Endometrial microvascular endothelial cells (primary cell): Measurements from ENCODE around the gene SPEM3. TPM values are rescaled to one million over a fixed set of nuclear protein-coding genes. Genes with fewer than 3 reads are reported as not detected.

Experiments used
- in situ Hi-C: cut with HindIII; loops from 2 replicates; pipeline ENCODE4 v1.10.0; 2017; ENCODE audit warnings: low sequenced_read_pairs, low pct_unique_long_range_greater_than_20kb; ENCODE audit errors: inconsistent ontology term
- total RNA-seq: library from RNA; depleted of rRNA; stranded (reverse); fragments of >200 nt; gene quantifications from one replicate; pipeline ENCODE4 v1.2.3, GENCODE V29; 2015; ENCODE audit errors: inconsistent ontology term

SPEM3 gene
- total RNA-seq, 1 donor from 2014 or later: not detected

DNA sequence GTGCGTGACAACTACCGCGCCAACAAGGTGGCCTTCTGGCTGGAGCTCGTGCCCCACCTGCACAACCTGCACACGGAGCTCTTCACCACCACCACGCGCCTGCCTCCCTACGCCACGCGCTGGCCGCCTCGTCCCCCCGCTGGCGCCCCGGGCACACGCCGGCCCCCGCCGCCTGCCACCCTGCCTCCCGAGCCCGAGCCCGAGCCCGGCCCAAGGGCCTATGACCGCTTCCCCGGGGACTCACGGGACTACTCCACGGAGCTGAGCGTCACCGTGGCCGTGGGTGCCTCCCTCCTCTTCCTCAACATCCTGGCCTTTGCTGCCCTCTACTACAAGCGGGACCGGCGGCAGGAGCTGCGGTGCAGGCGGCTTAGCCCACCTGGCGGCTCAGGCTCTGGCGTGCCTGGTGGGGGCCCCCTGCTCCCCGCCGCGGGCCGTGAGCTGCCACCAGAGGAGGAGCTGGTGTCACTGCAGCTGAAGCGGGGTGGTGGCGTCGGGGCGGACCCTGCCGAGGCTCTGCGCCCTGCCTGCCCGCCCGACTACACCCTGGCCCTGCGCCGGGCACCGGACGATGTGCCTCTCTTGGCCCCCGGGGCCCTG is 11.5 kb upstream of the SPEM3 start:
- in situ Hi-C loops: no loop called here

DNA sequence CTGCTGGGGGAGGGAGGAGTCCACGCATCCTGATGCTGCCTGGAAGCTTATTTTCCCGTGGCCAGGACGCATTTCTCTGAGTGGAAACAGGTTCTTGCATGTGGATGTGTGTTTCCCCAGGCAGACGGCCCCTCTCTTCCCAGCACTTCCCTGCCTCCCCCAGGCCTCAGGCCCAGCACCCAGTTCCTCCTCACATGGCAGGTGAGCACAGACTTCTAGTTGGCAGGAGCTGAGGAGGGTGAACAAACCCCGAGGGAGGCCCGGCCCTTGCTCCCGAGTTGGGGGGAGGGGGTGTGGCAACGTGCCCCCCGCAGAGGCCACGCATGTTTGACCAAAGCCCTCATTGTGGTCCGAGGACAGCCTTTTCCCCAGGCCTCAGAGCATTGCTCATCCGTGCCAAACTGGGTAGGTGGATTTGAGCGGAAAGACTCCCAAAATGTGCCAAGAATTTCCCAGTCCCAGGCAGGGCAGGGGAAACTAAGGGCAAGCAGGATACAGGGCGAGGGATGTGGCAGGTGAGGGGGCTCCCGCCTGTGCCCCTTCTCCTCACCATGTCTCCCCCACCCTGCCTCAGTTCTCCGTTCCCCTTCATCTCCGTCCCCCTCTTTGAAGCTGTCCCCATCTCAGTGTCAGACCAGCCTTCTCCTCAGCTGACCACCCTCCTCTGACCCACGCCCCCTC is 10.0 kb upstream of the SPEM3 start:
- in situ Hi-C loops: no loop called here

DNA sequence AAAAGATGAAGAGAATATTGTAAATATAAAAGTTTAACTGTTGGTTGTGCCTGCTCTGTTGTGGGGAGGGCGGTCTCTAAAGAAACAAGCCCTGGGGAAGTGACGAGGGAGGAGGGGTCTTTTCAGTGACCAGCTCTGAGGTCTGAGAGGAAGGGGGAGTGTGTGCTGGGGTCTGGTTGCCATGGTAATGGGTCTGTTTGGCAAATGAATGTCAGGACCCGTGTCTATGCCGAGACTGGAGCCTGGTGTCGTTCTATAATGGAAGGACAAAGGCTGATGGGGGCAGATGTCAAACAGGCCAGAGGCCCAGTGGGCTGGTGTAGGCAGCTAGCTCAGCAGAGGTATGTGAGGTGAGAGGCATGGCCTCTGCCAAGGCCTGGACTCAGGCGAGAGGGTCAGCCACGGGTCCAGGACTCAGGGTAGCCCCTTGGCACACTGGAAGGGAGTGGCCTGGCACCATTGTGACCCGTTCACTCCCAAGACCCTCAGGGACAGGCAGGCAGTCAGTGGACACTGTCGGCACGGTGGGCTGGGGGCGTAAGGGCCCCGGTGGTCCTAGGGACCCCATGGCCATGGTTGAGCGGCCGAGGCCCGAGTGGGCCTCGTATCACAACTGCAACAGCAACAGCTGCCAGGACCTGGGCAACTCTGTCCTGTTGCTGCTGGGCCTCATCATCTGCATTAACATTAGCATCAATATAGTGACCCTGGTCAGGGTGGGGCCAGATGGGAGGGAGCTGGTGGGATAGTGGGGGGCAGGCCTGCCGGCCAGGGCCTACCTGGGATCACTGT is 8.6 kb upstream of the SPEM3 start, which contains the start of gene SPEM1:
SPEM1 (plus strand) TSS at position 506 of the 792 bp plus-strand sequence; CDS start at position 567, 61 bp downstream.
- in situ Hi-C loops: no loop called here

DNA sequence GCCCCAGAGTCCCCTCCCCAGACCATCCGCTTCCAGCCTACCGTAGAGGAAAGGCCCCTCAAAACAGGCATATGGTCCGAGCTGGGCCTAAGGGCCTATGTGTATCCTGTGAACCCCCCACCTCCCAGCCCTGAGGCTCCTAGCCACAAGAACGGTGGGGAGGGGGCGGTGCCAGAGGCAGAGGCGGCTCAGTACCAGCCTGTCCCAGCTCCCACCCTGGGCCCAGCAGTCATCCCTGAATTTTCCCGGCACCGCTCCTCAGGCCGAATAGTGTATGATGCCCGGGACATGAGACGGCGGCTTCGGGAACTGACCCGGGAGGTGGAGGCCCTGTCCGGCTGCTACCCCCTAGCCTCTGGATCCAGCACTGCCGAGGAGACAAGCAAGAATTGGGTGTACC is 7.5 kb upstream of the SPEM3 start:
- in situ Hi-C loops: no loop called here

DNA sequence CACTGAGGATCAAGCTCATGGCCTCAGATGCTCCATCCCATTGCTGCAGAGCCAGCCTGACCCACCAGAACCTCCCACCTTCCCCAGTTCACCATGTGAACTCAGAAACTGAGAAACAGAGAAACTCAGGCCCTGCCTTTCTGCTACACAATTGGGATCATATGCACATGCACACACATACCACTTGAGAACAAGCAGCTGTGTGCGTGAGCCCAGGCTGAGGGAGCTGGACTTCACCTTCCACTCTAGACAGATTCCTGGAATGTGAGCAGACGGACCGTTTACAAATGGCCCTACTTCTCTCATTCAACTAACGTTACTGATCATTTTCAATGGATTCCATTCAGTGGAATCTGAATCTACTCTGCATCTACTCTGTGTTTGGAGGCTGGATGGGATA is 5.0 kb upstream of the SPEM3 start:
- in situ Hi-C loops: no loop called here

DNA sequence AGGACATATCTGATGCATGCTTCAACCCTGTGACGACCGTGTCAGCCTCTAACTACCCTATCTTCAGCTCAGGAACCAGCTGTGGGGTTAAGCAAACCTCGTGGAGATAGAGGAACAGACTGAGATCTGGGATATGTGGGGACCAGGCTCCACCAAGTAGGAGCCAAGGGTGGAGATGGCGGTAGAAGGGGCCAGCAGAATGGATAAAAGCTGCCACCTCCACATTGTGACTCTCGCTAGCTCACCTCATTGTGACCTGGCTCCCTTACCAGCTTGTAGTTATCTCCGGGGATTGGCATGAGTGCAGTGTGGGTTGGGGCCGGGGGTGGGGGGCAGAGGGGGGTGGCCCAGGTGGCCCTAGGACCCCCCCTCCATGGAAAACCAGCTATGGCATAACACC is 3.3 kb upstream of the SPEM3 start, which contains the start of gene SPEM2:
SPEM2 (plus strand) TSS at position 301 of the 400 bp plus-strand sequence; CDS start at position 374, 73 bp downstream.
- in situ Hi-C loops: no loop called here

DNA sequence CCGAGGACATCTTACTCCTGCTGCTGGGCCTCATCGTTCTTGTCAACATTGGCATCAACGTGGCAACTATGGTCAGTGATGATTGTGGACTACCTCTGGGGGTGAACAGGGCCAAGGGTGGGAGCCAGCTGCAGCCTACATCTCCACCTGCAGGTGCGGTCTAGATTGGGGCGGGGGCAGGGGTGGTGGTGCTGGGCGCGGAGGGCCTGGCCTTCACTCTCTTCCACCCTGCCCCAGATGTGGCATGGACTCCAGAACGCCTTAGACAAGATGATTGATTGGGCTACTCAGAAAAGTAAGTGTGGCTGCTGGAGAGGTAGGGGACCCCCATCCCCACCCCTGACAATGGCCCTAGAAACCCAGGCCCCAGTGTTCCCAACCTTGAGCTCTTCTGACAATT is 2.9 kb upstream of the SPEM3 start:
- in situ Hi-C loops: no loop called here

DNA sequence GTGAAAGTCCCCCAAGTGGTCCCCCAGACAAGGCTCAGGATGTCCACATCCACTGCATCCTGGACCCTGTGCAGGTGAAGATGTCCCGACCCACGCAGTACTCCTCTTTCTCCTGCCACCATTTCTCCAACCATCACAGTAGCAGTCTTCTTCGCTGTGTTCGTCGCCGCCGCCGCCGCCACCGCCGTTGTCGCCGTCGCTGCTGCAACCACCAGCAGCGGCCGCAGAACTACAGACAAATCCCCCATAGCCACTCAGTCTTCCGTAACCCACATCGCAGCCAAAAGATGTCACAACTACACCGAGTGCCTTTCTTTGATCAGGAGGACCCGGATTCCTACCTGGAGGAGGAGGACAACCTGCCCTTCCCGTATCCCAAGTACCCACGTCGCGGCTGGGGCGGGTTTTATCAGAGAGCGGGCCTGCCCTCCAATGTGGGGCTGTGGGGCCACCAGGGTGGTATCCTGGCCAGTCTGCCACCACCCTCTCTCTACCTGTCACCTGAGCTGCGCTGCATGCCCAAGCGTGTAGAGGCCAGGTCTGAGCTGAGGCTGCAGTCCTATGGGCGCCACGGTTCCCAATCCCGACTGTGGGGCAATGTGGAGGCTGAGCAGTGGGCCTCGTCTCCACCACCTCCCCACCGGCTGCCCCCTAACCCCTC is 2.3 kb upstream of the SPEM3 start:
- in situ Hi-C loops: no loop called here

DNA sequence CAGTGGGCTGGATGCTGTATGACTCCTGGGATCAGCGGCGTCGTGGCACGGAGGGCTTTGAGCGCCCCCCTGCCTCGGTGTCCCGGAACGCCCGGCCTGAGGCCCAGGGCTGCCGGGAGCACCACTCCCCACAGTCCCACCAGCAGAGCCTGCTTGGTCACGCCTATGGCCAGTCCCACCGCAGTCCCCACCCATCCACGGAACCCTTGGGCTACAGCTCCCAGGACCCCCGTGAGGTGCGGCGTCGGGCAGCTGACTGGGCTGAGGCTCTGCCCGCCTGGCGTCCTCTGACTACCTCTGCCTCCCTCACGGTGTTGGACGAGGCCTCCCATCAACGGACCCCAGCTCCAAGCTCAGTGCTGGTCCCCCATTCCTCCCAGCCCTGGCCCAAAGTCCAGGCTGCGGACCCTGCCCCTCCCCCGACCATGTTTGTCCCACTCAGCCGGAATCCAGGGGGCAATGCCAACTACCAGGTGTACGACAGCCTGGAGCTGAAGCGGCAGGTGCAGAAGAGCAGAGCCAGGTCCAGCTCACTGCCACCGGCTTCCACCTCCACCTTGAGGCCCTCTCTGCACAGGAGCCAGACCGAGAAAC is 1.7 kb upstream of the SPEM3 start:
- in situ Hi-C loops: no loop called here

DNA sequence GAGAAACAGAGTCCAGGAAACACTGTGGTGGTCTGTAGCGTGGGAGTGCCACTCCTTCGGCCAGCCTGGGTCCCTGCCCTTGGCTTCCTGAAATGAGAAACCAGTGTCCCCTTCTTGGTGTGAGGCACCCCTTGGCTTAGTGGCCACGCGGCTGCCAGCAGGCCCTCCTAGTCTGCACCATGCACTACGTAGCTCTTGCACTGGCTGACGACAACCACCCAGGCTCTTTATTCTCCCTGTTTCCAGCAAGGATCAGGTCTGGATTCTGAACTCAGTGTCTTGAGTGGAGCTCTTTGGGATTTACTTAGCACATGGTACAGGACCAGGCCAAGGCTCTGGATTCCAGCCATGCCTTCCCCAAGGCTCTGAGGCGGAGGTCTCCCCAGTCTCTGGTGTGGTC is 1.1 kb upstream of the SPEM3 start:
- in situ Hi-C loops: no loop called here

DNA sequence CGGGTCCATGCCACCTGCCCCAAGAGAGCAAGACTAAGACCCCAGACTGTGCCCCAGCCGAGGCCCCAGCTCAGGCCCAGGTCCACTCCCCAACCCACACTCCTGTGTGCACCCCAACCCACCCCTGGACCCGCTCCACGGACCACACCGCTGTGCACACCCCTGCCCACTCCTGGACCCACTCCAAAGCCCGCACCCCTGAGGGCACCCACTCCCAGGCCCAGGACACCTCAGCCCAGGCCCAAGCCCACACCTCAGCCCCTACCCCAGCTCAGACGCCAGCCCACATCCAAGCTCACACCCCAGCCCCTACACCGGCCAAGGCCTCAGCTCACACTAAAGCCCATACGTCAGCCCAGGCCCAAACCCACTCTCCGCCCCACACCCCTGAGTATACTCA is 1.1 kb downstream of the SPEM3 start:
- in situ Hi-C loops: no loop called here

DNA sequence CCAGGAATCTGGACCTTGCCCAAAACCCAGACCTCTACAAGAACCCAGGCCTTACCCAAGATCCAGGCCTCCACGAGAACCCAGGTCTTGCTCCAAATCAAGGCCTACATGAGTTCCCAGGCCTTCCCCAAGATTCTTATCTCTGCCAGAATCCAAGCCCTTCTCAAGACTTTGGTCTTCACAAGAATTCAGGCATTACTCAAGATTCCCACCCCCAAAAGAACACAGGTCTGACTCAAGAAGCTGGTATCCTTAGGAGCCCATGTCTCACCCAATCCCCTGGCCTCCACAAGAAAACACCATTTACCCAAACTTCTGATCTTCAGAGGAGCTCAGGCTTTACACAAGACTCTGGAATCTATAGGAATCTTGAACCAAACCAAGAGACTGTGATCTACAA is 2.6 kb downstream of the SPEM3 start:
- in situ Hi-C loops: no loop called here

DNA sequence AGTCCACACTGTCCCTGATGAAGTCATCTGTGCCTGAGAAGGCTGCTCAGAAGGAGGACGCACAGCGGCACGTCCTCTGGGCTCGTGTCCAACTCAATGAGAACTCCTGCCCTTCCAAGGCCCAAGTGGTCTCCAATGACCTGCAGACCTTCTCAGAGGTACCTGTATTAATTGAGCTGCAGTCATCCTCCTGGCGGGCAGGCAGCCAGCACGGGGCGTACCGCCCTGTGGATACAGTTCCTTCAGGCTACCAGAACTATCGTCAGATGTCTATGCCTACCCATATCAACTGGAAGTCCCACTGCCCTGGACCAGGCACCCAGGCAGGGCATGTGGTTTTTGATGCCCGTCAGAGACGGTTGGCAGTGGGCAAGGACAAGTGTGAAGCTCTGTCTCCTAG is 3.6 kb downstream of the SPEM3 start:
- in situ Hi-C loops: no loop called here

DNA sequence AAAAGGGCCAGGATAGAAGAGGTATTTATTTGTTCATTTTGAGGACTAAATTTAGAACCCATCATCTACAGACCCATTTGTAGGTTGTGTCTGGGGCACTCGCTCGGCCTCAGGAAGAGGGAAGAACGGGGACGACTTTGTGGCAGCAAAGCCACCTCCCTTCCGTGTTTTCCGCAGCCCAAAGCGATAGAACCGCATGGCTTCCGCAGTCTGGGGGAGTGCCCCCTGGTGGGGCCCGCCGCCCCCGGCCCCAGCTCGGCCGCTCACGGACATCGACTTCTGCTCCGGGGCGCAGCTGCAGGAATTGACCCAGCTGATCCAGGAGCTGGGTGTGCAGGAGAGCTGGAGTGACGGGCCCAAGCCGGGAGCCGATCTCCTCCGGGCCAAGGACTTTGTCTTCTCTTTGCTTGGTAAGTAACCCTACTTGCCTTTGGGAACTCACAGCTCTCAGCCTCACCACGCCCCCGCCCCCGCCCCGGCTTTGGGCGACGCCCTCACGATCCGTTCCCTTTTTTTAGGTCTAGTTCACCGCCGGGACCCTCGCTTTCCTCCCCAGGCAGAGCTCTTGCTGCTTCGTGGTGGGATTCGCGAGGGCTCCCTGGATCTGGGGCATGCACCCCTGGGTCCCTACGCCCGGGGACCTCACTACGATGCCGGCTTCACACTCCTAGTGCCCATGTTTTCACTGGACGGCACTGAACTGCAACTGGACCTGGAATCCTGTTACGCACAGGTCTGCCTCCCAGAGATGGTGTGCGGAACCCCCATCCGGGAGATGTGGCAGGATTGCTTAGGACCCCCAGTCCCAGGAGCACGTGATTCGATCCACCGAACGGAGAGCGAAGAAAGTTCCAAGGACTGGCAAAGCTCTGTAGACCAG is 7.3 kb downstream of the SPEM3 start:
- in situ Hi-C loops: no loop called here

DNA sequence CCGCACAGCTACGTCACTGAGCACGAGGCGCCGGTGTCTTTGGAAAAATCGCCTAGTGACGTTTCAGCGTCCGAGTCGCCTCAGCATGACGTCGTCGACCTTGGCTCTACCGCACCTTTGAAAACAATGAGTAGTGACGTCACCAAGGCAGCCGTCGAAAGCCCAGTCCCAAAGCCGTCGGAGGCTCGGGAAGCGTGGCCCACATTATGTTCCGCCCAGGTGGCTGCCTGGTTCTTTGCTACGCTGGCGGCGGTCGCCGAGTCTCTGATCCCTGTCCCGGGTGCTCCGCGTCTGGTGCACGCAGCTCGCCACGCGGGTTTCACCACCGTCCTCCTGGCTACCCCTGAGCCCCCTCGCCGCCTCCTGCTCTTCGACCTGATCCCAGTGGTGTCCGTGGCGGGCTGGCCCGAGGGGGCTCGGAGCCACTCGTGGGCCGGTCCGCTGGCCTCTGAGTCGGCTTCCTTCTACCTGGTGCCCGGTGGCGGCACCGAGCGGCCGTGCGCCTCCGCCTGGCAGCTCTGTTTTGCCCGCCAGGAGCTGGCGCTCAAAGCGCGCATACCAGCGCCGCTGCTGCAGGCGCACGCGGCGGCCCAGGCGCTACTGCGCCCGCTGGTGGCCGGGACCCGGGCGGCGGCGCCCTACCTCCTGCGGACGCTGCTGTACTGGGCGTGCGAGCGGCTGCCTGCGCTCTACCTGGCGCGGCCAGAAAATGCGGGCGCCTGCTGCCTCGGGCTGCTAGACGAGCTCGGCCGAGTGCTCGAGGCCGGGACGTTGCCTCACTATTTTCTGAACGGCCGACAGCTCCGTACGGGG is 8.1 kb downstream of the SPEM3 start:
- in situ Hi-C loops: no loop called here

DNA sequence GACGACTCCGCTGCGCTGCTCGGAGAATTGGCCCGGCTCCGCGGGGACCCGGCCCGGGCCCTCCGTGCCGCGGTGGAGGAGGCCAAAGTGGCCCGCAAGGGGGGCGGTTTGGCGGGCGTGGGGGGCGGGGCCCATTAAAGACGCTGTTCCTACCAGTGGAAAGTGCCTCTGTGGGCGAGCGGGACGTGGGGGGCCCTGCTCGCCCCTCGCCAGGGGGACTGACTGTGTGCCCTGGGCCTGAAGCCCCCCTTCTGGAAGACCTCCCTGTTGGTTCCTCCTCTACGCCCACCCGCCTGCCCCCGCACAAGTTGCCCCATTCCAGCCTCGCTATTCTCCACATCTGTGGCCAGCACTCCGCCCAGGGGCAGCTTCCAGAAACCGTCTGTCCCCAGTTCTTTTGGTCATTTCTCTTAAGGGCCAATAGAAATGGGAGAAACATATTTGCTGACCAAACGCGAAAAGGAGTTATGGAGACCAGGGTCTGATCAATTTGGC is 8.8 kb downstream of the SPEM3 start:
- in situ Hi-C loops: no loop called here

DNA sequence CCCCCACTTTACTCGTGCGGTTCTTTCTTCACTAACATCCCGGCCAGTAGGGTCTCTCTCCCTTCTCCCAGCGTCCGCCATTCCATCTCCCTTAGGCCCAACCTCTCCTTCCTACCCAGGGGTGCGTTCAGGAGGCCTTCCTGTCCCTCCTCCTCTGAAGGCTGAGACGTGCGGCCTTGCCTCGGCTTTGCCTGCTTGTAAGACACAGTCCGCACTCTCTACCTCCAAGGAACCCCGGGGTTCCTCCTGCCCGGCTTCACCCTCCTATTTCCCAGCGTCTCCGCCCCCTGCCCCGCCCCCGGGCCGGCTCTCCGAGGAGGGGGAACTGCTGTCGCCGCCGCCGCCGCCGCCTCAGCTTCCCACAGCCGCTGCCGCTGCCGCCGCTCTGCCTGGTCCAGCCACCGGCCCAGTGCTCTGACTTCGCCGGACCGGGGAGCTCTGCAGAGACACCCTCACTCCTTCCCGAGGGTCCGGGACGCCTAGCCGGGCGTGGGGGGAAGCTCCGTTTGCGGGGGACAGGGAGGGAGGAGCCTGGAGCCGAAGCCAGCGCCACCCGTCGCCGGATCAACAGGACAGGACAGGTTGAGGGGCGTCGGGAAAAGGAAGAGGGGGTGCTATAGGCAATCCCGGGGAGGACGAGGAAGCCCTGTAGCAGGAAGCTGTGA is 9.4 kb downstream of the SPEM3 start:
- in situ Hi-C loops: no loop called here
